HL-60/S4 treated with retinoic acid at 250 ng/mL for 4 days and 3 days (cell line): Measurements from ENCODE around the gene EVI5L.

Source experiments
- in situ Hi-C: fragments of 300-500 bp; cut with MboI; formaldehyde crosslinking; loops from 2 replicates; pipeline ENCODE4 v1.7.0; 2022; ENCODE audit warnings: low sequenced_read_pairs

Gene EVI5L

DNA sequence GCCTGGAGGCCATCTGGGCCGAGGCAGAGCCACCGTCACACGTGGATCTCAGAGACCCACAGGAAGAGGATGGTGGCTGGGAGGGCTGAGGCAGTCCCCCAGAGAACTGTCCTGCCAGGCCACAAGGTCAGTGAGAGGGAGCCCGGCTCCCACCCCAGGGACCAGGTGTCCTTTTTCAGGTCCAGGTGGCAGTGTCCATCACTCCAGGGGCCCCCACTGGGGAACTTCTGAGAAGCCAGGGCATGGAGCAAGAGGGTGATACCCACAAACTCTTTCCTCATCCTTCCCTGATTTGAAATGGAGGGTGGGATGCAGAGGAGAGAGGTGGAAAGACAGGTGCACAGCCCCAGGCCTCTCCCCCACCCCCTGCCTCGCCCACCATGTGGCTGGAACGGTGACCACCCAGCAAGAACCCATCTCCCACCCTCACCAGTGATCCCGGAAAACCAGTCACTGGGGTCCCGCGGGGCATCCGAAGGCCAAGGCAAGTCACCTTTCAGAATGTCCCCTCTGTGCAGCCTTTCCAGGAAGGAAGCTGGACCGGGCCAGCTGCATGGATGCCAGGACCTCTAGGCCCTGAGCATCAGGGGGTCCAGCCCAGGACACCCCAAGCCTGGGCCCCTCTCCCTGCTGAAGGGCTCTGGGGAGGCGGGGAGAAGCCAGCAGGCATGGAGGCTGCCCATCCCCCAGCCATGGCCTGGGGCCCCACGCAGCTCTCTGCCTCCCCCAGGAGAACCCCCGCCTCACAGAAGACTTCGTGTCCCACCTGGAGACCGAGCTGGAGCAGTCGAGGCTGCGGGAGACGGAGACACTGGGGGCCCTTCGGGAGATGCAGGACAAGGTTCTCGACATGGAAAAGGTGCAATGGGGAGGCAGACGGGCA, 30.1 kb downstream of the EVI5L start:
- in situ Hi-C loops = no loop called here

DNA sequence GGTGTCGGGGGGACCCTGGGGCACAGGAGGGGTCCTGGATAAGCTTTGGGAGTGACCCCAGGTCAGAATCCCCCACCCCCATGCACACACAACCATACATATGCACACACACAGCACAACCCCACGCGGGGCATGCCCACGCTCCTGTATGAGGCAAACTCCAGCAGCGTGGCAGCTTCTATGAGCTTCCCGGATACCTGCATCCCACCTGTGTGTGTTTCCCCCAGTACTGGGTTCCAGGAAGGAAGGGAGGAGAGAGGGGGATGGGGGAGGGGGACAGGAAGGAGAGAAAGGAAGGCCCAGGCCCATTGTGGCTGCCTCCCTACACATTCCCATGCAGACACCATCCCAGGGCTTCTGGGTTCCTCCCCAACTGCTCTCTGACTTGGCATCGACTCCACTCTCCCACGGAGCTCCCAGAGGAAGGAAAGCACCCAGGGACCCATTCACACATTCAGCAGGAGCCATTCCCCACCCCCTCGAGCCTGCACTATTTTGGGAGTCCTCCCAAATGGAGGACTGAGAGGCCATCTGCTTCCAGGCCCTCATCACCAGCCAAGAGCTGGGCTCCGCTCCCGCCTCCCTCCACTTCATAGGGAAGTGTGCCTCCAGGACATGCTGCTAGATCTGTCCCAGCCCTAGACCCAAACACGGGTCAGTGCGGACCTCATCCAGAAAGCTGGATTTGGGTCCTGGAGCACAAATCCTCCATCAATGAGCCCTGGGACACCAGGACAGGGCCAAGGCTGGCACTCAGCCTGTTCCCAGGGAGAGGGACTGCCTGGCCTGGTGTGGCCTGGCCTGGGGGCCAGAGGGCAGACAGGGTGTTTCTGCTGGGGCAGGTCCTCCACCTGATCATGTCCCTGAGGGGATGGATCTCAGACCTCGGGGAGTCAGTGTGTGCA, 30.9 kb downstream of the EVI5L start:
- in situ Hi-C loops = no loop called here

- in situ Hi-C loops = no loop called here
Measured at GRCh38 chr19:7861619-7862412, 31.8 kb downstream of the EVI5L start.

DNA sequence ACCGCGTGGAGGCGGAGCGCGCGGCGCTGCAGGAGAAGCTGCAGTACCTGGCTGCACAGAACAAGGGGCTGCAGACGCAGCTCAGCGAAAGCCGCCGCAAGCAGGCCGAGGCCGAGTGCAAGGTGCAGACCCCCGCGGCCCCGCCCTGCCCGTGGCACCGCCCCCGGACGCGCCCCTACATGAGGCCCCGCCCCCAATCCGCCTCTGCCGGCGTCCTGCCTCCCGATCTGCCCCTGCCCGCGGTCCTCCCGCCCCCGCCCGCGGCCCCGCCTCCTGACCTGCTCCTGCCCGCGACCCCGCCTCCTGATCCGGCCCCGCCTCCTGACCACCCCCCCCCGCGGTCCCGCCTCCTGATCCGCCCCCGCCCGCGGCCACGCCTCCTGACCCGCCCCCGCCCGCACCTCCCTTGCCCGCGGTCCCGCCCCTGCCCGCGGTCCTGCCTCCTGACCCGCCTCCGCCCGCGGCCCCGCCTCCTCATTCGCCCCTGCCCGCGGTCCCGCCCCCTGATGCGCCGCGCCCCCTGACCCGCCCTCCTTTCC, 32.5 kb downstream of the EVI5L start:
- in situ Hi-C loops = no loop called here

GRCh38 chr19:7863157-7863970, 33.3 kb downstream of the EVI5L start:
- in situ Hi-C loops = no loop called here

DNA sequence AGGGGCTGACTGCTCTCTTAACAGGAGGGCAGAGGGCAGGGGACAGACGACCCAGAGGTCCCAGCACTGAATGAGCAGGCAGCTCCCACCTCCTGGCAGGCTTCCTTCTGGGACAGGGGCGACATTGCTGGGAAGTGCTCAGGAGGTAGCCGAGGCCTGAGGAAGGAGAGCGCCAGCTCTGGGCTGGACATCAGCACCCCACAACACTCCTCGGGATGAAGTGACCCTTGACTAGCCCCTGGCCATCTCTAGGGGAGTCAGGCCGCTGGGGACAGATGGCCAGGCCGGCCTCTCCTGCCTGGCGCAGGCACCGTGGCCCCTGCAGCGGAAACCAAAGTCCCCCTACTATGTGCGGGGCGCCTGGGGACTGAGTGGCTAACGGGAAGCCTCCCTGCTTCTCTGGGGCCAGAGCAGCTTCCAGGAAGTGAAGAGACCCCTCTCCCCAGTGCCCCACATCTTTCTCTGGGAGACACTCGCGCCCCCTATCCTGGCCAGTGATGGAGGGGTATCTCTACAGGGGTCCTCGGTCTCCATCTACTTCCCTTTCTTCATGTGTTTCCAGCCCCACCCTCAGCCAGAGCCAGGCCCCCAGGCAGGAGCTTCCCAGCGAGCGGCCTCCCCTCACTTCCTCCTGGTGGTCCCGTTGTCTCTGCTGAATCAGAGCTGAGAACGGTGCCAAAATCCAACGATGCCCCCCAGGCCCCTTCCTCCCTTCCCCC, 34.1 kb downstream of the EVI5L start:
- in situ Hi-C loops = no loop called here

DNA sequence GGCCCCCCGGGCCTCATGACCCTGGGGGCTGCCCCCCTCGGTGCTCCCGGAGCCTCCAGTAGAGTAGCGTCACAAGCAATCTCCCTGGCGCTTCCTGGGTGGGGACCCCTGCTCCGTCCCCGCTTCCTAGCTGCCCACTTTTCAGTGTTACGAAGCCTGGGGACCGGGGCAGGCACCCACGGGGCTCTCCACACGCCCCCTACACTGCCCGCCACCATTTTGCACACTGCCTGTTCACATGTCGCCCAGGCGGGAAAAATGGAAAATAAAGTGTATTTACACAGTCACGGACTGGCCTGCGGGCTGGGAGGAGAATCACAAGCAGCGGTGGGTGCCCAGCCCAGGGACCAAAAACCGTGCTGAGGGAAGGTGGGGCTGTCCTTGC, 34.7 kb downstream of the EVI5L start:
- in situ Hi-C loops = no loop called here

- in situ Hi-C loops = no loop called here
Measured at GRCh38 chr19:7865262-7865911, 35.4 kb downstream of the EVI5L start.

- in situ Hi-C loops = no loop called here
Measured at GRCh38 chr19:7866399-7867091, 36.5 kb downstream of the EVI5L start.

DNA sequence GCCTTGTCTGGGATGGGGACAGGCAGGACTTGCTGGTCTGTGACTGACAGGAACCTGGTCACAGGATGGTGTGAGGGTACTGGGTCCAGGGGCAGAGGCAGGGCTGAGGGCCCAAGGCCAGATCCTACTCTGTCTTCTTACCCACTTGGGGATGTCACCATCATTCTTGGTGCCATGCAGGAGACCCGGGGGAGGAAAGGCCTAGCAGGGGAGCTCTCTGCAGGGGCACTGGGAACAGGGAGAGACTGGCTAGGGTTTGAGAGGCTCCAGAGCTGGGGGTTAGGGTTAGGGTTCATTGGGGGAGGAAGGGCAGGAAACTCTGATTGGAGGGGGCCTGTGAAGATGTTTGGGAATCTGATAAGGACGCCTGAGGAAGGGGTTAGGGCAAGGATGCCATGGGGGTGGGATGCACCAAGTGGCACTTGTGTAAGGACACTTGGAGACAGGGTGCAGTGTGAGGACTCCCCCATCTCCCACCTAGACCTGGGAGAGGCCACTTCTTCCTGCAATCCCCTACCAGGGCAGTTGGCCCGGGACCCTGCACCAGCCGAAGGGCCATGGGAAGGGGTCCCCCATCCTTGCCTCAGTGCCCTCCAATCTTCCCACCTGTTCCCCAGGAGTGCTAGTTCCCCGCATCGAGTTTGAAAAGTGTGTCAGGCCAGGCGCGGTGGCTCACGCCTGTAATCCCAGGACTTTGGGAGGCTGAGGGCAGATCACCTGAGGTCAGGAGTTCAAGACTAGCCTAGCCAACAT, 37.2 kb downstream of the EVI5L start:
- in situ Hi-C loops = no loop called here

DNA sequence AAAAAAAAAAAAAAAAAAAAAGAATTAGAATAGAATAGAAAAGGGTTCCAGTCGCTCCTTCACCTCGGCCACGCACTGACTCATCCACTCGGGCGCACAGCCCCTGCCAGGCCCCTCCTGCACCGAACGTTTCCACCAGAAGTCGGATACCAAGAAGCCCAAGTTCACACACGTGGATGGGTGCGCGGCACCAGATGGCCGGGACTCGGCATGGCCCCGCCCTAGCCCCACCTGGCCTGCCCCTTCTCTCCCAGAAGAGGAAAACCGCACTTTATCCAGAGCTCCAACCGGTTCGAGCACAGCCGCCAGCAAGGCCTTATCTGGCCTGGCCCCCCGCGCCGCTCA, 38.3 kb downstream of the EVI5L start:
- in situ Hi-C loops = no loop called here

GRCh38 chr19:7868671-7869452, 38.8 kb downstream of the EVI5L start:
- in situ Hi-C loops = no loop called here

GRCh38 chr19:7869453-7869909, 39.5 kb downstream of the EVI5L start:
- in situ Hi-C loops = no loop called here

DNA sequence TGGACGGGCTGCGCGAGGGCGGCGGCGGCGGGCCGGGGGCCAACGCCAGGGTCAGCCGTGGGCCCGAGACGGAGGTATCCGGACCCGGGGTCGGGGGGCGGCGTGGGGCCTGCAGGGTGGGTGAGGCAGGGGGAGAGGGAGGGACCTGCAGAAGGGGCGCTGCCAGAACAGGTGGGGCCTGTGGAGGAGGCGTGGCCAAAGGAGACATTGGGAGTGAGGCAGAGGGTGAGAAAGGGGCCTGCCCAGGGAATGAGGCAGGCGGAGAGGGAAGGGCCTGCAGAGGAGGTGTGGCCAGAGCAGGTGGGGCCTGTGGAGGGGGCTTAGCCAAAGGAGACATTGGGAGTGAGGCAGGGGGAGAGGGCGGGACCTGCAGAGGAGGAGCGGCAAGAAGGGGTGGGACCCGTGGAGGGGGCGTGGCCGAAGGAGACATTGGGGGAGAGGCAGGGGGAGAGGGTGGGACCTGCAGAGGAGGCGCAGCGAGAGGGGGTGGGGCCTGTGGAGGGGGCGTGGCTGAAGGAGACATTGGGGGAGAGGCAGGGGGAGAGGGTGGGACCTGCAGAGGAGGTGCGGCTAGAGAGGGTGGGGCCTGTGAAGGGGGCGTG, 40.0 kb downstream of the EVI5L start:
- in situ Hi-C loops = no loop called here

DNA sequence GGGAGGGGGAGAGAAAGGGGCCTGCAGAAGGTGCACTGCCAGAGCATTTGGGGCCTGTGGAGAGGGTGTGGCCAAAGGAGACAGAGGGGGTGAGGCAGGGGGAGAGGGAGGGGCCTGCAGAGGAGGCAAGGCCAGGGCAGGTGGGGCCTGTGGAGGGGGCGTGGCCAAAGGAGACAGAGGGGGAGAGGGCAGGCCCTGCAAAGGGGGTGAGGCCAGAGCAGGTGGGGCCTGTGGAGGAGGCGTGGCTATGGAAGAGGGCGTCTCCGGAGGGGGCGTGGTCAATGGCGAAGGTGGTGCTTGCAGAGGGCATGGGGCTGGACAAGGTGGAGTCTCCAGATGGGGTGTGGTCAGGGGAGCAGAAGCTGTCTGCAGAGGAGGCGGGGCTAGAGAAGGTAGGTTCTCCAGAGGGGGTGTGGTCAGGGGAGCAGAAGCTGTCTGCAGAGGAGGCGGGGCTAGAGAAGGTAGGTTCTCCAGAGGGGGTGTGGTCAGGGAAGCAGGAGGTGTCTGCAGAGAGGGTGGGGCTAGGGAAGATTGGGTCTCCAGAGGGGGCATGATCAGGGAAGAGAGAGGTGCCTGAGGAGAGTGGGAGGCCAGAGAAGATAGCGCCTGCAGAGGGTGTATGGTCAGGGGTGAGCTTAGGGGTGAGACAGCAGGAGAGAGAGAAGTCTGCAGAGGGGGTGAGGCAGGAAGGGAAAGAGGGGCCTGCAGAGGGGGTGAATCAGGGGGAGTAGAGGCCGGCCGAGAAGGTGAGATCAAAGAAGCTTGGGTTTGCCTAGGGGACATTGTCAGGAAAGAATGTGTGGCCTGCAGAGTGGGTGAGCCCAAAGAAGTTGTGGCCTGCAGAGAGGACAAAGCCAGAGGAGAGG, 40.8 kb downstream of the EVI5L start:
- in situ Hi-C loops = no loop called here
